B cell (primary cell): ENCODE data around the gene GYG2.

Experiments used
- EZH2 ChIP-seq: IDR thresholded peaks from 2 replicates; pipeline ENCODE4 v1.6.1; 2012; ENCODE audit warnings: borderline replicate concordance, low read depth, mild to moderate bottlenecking, moderate library complexity, low read length; ENCODE audit not compliant: insufficient read depth, poor library complexity, severe bottlenecking
- TF ChIP-seq, protein P1 (sequence below): fragments of 200-600 bp; IDR thresholded peaks from one replicate; pipeline ENCODE4 v1.8.0; 2022; ENCODE audit warnings: antibody characterized with exemption, mild to moderate bottlenecking

DNA sequence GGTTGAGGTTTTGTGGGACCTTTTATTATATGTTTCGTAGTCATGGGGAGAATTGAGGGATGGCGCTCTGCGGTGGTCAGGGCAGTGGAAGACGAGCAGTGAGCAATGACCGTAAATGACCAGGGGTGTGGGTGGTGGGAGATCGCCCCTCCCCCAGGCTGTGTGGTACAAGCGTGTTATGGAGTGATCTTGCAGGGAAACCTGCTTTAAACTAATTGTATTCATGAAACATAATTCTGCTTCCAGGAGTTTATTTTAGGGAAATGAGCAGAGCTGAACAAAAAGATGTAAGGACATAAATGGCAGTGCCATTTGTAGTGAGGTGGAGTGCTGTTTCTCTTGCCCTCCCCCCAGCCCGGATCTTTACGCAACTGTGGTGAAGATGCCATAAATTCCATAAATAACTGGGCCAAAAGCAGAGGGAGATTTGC lies 20.2 kb downstream of the GYG2 start:
- no peak for TF ChIP-seq EZH2
- TF ChIP-seq, protein P1, sequence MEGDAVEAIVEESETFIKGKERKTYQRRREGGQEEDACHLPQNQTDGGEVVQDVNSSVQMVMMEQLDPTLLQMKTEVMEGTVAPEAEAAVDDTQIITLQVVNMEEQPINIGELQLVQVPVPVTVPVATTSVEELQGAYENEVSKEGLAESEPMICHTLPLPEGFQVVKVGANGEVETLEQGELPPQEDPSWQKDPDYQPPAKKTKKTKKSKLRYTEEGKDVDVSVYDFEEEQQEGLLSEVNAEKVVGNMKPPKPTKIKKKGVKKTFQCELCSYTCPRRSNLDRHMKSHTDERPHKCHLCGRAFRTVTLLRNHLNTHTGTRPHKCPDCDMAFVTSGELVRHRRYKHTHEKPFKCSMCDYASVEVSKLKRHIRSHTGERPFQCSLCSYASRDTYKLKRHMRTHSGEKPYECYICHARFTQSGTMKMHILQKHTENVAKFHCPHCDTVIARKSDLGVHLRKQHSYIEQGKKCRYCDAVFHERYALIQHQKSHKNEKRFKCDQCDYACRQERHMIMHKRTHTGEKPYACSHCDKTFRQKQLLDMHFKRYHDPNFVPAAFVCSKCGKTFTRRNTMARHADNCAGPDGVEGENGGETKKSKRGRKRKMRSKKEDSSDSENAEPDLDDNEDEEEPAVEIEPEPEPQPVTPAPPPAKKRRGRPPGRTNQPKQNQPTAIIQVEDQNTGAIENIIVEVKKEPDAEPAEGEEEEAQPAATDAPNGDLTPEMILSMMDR, result no peak
